Measurements from ENCODE around the gene KANSL2.

DNA sequence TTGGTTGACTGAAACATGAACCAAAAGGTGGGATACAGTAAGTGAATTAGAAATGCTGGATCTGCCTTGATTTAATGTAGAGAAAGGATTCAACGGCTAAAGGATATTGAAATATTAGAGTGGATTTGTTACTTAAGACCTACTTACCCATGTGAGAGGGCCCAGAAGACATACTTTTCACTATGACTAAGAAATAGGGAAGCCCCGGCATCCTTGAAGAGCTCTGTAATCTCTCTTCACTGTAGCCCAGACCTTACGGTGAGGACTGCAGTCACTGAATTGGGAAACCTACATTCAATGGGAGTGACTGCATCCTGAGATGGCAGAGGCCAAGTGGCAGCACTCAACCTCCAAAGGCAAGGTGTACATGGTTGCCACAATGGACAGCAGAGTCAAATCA lies 52.5 kb downstream of the KANSL2 start:
- TF ChIP-seq, protein P1, sequence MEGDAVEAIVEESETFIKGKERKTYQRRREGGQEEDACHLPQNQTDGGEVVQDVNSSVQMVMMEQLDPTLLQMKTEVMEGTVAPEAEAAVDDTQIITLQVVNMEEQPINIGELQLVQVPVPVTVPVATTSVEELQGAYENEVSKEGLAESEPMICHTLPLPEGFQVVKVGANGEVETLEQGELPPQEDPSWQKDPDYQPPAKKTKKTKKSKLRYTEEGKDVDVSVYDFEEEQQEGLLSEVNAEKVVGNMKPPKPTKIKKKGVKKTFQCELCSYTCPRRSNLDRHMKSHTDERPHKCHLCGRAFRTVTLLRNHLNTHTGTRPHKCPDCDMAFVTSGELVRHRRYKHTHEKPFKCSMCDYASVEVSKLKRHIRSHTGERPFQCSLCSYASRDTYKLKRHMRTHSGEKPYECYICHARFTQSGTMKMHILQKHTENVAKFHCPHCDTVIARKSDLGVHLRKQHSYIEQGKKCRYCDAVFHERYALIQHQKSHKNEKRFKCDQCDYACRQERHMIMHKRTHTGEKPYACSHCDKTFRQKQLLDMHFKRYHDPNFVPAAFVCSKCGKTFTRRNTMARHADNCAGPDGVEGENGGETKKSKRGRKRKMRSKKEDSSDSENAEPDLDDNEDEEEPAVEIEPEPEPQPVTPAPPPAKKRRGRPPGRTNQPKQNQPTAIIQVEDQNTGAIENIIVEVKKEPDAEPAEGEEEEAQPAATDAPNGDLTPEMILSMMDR (IDR thresholded peaks at IDR 0.05; ENCODE audit: insufficient read depth, low read length, poor library complexity, severe bottlenecking): no peak
- no peak for TF ChIP-seq EZH2phosphoT487 (conservative IDR thresholded peaks at IDR 0.05; ENCODE audit: low read length)
